Activated CD4-positive, alpha-beta T cell treated with anti-CD3 and anti-CD28 coated beads, Interleukin-2, Interleukin-6, amounts not matched to agents 100 ng/mL and 50 ng/mL, durations not matched to agents 16 hours and 8 hours (primary cell): ENCODE results near the gene PDGFD.

Experiments
- DNase-seq: peaks from one replicate; pipeline ENCODE4 v3.0.0-alpha.2; 2020

PDGFD gene

GRCh38 chr11:103906291-103906867 lies 257.6 kb downstream of the PDGFD start:
- no peak for DNase-seq

GRCh38 chr11:103904324-103904667 lies 259.7 kb downstream of the PDGFD start:
- no peak for DNase-seq

- no peak for DNase-seq
Measured at GRCh38 chr11:103903621-103904323, 260.2 kb downstream of the PDGFD start.

GRCh38 chr11:103902994-103903393 lies 261.0 kb downstream of the PDGFD start:
- no peak for DNase-seq

GRCh38 chr11:103901656-103902055 lies 262.3 kb downstream of the PDGFD start:
- no peak for DNase-seq

- DNase-seq, result no peak
Measured at GRCh38 chr11:103898577-103899336, 265.2 kb downstream of the PDGFD start.

- DNase-seq, result no peak
Measured at GRCh38 chr11:103898065-103898464, 265.9 kb downstream of the PDGFD start.

GRCh38 chr11:103897160-103897936 lies 266.6 kb downstream of the PDGFD start:
- DNase-seq, result no peak

GRCh38 chr11:103895106-103895505 lies 268.8 kb downstream of the PDGFD start:
- no peak for DNase-seq

GRCh38 chr11:103894673-103895072 lies 269.3 kb downstream of the PDGFD start:
- no peak for DNase-seq

- no peak for DNase-seq
Measured at GRCh38 chr11:103894034-103894433, 269.9 kb downstream of the PDGFD start.

- DNase-seq, result no peak
Measured at GRCh38 chr11:103893371-103893770, 270.6 kb downstream of the PDGFD start.

- no peak for DNase-seq
Measured at GRCh38 chr11:103892603-103893002, 271.3 kb downstream of the PDGFD start.

- no peak for DNase-seq
Measured at GRCh38 chr11:103890654-103891053, 273.3 kb downstream of the PDGFD start.

GRCh38 chr11:103889679-103890078 lies 274.3 kb downstream of the PDGFD start:
- no peak for DNase-seq

- DNase-seq, result no peak
Measured at GRCh38 chr11:103888541-103888951, 275.4 kb downstream of the PDGFD start.

- no peak for DNase-seq
Measured at GRCh38 chr11:103887001-103887658, 276.8 kb downstream of the PDGFD start.

GRCh38 chr11:103883856-103884255 lies 280.1 kb downstream of the PDGFD start:
- DNase-seq, result no peak

GRCh38 chr11:103883291-103883690 lies 280.7 kb downstream of the PDGFD start:
- DNase-seq, result no peak

- DNase-seq, result no peak
Measured at GRCh38 chr11:103881584-103881983, 282.4 kb downstream of the PDGFD start.

- no peak for DNase-seq
Measured at GRCh38 chr11:103880968-103881367, 283.0 kb downstream of the PDGFD start.

- no peak for DNase-seq
Measured at GRCh38 chr11:103878646-103879045, 285.3 kb downstream of the PDGFD start.

- no peak for DNase-seq
Measured at GRCh38 chr11:103877221-103877620, 286.7 kb downstream of the PDGFD start.
